ENCODE results near the gene CGB3. TPM values are rescaled to one million over a fixed set of nuclear protein-coding genes. Genes with fewer than 3 reads are reported as not detected.
"Not testable (repeated sequence)": the region's sequence is repeated elsewhere in the genome, so short reads cannot be mapped to it uniquely, and the experiment has no call there.

CGB3 gene
- not detected for total RNA-seq
- polyA plus RNA-seq: not detected

DNA sequence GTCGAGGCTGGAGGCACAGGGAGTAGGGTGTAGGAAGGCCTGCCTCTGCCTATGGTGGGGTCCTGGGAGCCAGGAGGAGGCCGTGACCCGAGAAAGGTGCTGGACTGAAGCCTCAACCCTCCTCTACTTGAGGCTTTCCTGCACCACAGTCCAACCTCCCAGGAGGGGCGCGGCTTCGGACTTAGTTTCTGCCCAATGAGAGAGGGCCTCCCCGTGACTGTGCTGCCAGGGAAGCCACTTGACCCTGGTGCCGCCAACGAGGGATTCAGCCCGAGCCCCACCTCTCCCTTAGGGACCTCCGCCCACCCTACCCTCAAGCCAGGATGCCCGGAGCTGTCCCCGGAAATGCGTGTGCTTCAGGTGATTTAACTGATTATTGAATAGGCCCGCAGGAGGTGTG lies at the start of gene CGB3:
Gene CGB3, minus strand, starts transcription at position 101 of the 400 bp plus-strand sequence. CDS start 362 bp downstream, outside the sequence.
- H3K4me3 ChIP-seq; FAIRE-seq; H3K4me1 ChIP-seq; ATAC-seq; H3K27ac ChIP-seq; H3K36me3 ChIP-seq; H3K9me3 ChIP-seq; DNase-seq; intact Hi-C loops (cut with DNase I); H3K27me3 ChIP-seq: not testable (repeated sequence)
- 61 to 70% methylated on average over 10 to 13 of the region's 15 CpGs for WGBS, 2 donors

- Histone ChIP-seq H3K27me3 (peaks cover 0 to 16% (median 0%) of the 10 kb centered on the region in 4 donors), H3K27ac (no peak overlapping the region), H3K4me1 (no peaks in the 10 kb centered on the region), H3K4me3 (no peak overlapping the region), H3K9me3 (no peaks in the 10 kb centered on the region), H3K36me3 (no peaks in the 10 kb centered on the region)
- WGBS, 2 donors: 7 to 8% methylated on average over 60 to 93 of the region's 93 CpGs
- DNase-seq: peak in 2 of 6 donors; percentile 51 to 76
- no peak for FAIRE-seq
- TF ChIP-seq CTCF (IDR thresholded peaks at IDR 0.05): no peak
- intact Hi-C loops (cut with DNase I): no loop called here
- no peak for ATAC-seq
Measured at GRCh38 chr19:49071860-49072547, 47.9 kb upstream of the CGB3 start.

DNA sequence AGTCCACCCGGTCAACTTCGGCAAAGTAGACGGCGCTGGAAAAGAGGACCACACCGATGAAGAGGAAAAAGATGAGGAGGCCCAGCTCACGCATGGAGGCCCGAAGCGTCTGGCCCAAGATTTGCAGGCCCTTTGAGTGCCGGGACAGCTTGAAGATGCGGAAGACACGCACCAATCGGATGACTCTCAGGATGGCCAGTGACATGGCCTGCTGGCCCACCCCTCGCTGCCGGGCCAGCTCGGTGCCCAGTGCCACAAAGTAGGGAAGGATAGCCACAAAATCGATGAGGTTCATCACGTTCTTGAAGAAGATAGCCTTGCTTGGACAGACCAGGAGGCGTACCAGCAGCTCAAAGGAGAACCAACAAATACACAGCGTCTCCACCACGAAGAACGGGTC lies 46.3 kb upstream of the CGB3 start:
- Histone ChIP-seq H3K4me1 (no peaks in the 10 kb centered on the region), H3K27me3 (peaks cover 0 to 16% (median 0%) of the 10 kb centered on the region in 4 donors), H3K27ac (no peak overlapping the region), H3K9me3 (no peaks in the 10 kb centered on the region), H3K36me3 (no peaks in the 10 kb centered on the region), H3K4me3 (no peak overlapping the region)
- WGBS, 2 donors: 89 to 97% methylated on average over 21 of the region's 21 CpGs
- DNase-seq: no peak
- no peak for TF ChIP-seq CTCF (IDR thresholded peaks at IDR 0.05)
- no peak for FAIRE-seq
- intact Hi-C loops (cut with DNase I): no loop called here
- ATAC-seq: no peak

- no peak for DNase-seq
- H3K4me3 ChIP-seq: no peak overlapping the region
- FAIRE-seq: no peak
- WGBS, 2 donors: 85 to 90% methylated on average over 9 of the region's 9 CpGs
- peaks cover 0 to 14% (median 0%) of the 10 kb centered on the region in 4 donors for H3K27me3 ChIP-seq
- ATAC-seq: no peak
- H3K4me1 ChIP-seq: no peaks in the 10 kb centered on the region
- H3K36me3 ChIP-seq: no peaks in the 10 kb centered on the region
- no peak overlapping the region for H3K27ac ChIP-seq
- TF ChIP-seq CTCF (IDR thresholded peaks at IDR 0.05): no peak
- intact Hi-C loops (cut with DNase I): no loop called here
- no peaks in the 10 kb centered on the region for H3K9me3 ChIP-seq
Measured at GRCh38 chr19:49069026-49069425, 44.9 kb upstream of the CGB3 start.

- Histone ChIP-seq H3K4me1 (no peaks in the 10 kb centered on the region), H3K4me3 (no peak overlapping the region), H3K36me3 (no peaks in the 10 kb centered on the region), H3K27ac (no peak overlapping the region), H3K27me3 (peaks cover 0 to 4% (median 0%) of the 10 kb centered on the region in 4 donors), H3K9me3 (no peaks in the 10 kb centered on the region)
- no peak for TF ChIP-seq CTCF (IDR thresholded peaks at IDR 0.05)
- intact Hi-C loops (cut with DNase I): no loop called here
- FAIRE-seq: no peak
- no peak for DNase-seq
- no peak for ATAC-seq
- WGBS, 2 donors: 28 to 36% methylated on average over 3 of the region's 3 CpGs
Measured at GRCh38 chr19:49067554-49067953, 43.4 kb upstream of the CGB3 start.

Measured in pancreas (tissue), 10 donors.